ENCODE results near the gene MYT1.

- TF ChIP-seq YY1 (IDR thresholded peaks at IDR 0.05; ENCODE audit: insufficient read depth, insufficient read length): no peak
- no peak for TF ChIP-seq ZNF274 (IDR thresholded peaks at IDR 0.05; ENCODE audit: low read depth, low read length)
These were observed 8.8 kb upstream of the MYT1 start for GRCh38 chr20:64155258-64156135.
